ENCODE results near the gene MRGPRD. TPM values are rescaled to one million over a fixed set of nuclear protein-coding genes. Genes with fewer than 3 reads are reported as not detected.

Gene MRGPRD
- total RNA-seq, 4 donors from 2014 or later, result not detected

GRCh38 chr11:68990995-68991780, 10.4 kb upstream of the MRGPRD start:
- WGBS, result 84% methylated on average over 15 of the region's 16 CpGs
- no peak overlapping the region for H3K27ac ChIP-seq

GRCh38 chr11:68989936-68990606, 9.3 kb upstream of the MRGPRD start:
- DNase-seq (ENCODE audit: low spot score in 2 of 2), result peak; percentile 28 to 38
- H3K4me3 ChIP-seq, result no peak overlapping the region
- no peak overlapping the region for H3K27ac ChIP-seq
- no peak for TF ChIP-seq EP300 (IDR thresholded peaks at IDR 0.05)
- TF ChIP-seq POLR2A (IDR thresholded peaks at IDR 0.05), result no peak
- TF ChIP-seq POLR2AphosphoS5 (IDR thresholded peaks at IDR 0.05), result no peak
- TF ChIP-seq CTCF (IDR thresholded peaks at IDR 0.05), result no peak
- no peaks in the 10 kb centered on the region for H3K4me1 ChIP-seq
- H3K27me3 ChIP-seq, result peaks cover 17% of the 10 kb centered on the region
- H3K36me3 ChIP-seq, result no peaks in the 10 kb centered on the region
- 88% methylated on average over 8 of the region's 8 CpGs for WGBS
- no peaks in the 10 kb centered on the region for H3K9me3 ChIP-seq

More at GRCh38 chr11:68990995-68991780, 10.4 kb upstream of the MRGPRD start:
- peak; percentile 54 to 71 for DNase-seq (ENCODE audit: low spot score in 2 of 2)
- no peak overlapping the region for H3K4me3 ChIP-seq
- no peaks in the 10 kb centered on the region for H3K4me1 ChIP-seq
- no peaks in the 10 kb centered on the region for H3K9me3 ChIP-seq
- no peak for TF ChIP-seq POLR2A (IDR thresholded peaks at IDR 0.05)
- TF ChIP-seq EP300 (IDR thresholded peaks at IDR 0.05), result no peak
- no peak for TF ChIP-seq CTCF (IDR thresholded peaks at IDR 0.05)
- TF ChIP-seq POLR2AphosphoS5 (IDR thresholded peaks at IDR 0.05), result no peak
- H3K36me3 ChIP-seq, result no peaks in the 10 kb centered on the region
- peaks cover 17% of the 10 kb centered on the region for H3K27me3 ChIP-seq

GRCh38 chr11:68988491-68988890, 7.7 kb upstream of the MRGPRD start:
- no peak for TF ChIP-seq POLR2A (IDR thresholded peaks at IDR 0.05)
- TF ChIP-seq EP300 (IDR thresholded peaks at IDR 0.05), result no peak
- no peak for TF ChIP-seq POLR2AphosphoS5 (IDR thresholded peaks at IDR 0.05)
- TF ChIP-seq CTCF (IDR thresholded peaks at IDR 0.05), result no peak
- H3K4me1 ChIP-seq, result no peaks in the 10 kb centered on the region
- H3K4me3 ChIP-seq, result no peak overlapping the region
- H3K9me3 ChIP-seq, result no peaks in the 10 kb centered on the region
- H3K27ac ChIP-seq, result no peak overlapping the region
- peaks cover 11% of the 10 kb centered on the region for H3K27me3 ChIP-seq
- H3K36me3 ChIP-seq, result no peaks in the 10 kb centered on the region
- DNase-seq (ENCODE audit: low spot score in 2 of 2), result no peak

GRCh38 chr11:68987211-68987610, 6.4 kb upstream of the MRGPRD start:
- Histone ChIP-seq H3K9me3 (no peaks in the 10 kb centered on the region), H3K4me1 (no peaks in the 10 kb centered on the region), H3K27ac (no peak overlapping the region), H3K27me3 (peaks cover 6% of the 10 kb centered on the region), H3K4me3 (no peak overlapping the region), H3K36me3 (no peaks in the 10 kb centered on the region)
- DNase-seq (ENCODE audit: low spot score in 2 of 2), result no peak
- TF ChIP-seq EP300 (IDR thresholded peaks at IDR 0.05) (no peak), POLR2A (IDR thresholded peaks at IDR 0.05) (no peak), POLR2AphosphoS5 (IDR thresholded peaks at IDR 0.05) (no peak), CTCF (IDR thresholded peaks at IDR 0.05) (no peak)

GRCh38 chr11:68983801-68984200, 3.0 kb upstream of the MRGPRD start:
- 65% methylated on average over 6 of the region's 6 CpGs for WGBS
- TF ChIP-seq EP300 (IDR thresholded peaks at IDR 0.05) (no peak), CTCF (IDR thresholded peaks at IDR 0.05) (no peak), POLR2A (IDR thresholded peaks at IDR 0.05) (no peak), POLR2AphosphoS5 (IDR thresholded peaks at IDR 0.05) (no peak)
- Histone ChIP-seq H3K4me3 (no peak overlapping the region), H3K9me3 (no peaks in the 10 kb centered on the region), H3K36me3 (no peaks in the 10 kb centered on the region), H3K4me1 (no peaks in the 10 kb centered on the region), H3K27ac (no peak overlapping the region), H3K27me3 (no peaks in the 10 kb centered on the region)
- peak in 1 of 2 donors; percentile 37 for DNase-seq (ENCODE audit: low spot score in 2 of 2)

Measured in suprapubic skin (tissue), 4 donors.